HepG2 (cell line): Measurements from ENCODE around the gene RABL6.

ENCODE experiments used
- ARNTL ChIP-seq: sonication (generic); formaldehyde crosslinking; IDR thresholded peaks from 2 replicates; pipeline ENCODE4 v1.4.0; 2020; ENCODE audit warnings: mild to moderate bottlenecking, missing genetic modification reagents
- EP300 ChIP-seq, 3 experiments: sonication (generic) in 1 of 3; formaldehyde crosslinking in 1 of 3; IDR thresholded peaks; 2 replicates each; pipeline versions ENCODE4 v1.5.1 to v1.6.1; 2011 to 2020; ENCODE audit warnings: low read depth in 2 of 3, low read length in 2 of 3, borderline replicate concordance in 1 of 3, improper control_type of control experiment in 1 of 3, mild to moderate bottlenecking in 1 of 3, missing genetic modification reagents in 1 of 3, moderate library complexity in 1 of 3
- EZH2 ChIP-seq: conservative IDR thresholded peaks from 2 replicates; pipeline ENCODE4 v1.6.1; 2012; ENCODE audit warnings: mild to moderate bottlenecking, low read depth, low read length, moderate library complexity
- MAZ ChIP-seq, 2 experiments: sonication (generic) in 1 of 2; formaldehyde crosslinking in 1 of 2; IDR thresholded peaks; 2 replicates each; pipeline versions ENCODE4 v1.5.0 to v1.6.1; 2012 to 2020; ENCODE audit warnings: low read depth in 2 of 2, mild to moderate bottlenecking in 2 of 2, borderline replicate concordance in 1 of 2, improper control_type of control experiment in 1 of 2, low read length in 1 of 2, missing genetic modification reagents in 1 of 2, moderate library complexity in 1 of 2
- PLRG1 ChIP-seq: fragments of 450-650 bp; conservative IDR thresholded peaks from 2 replicates; pipeline ENCODE4 v1.6.1; 2016
- POLR2A ChIP-seq, 2 experiments: IDR thresholded peaks; 2 replicates each; pipeline ENCODE4 v1.6.1; 2011; ENCODE audit warnings: low read depth in 2 of 2, low read length in 2 of 2, mild to moderate bottlenecking in 1 of 2, moderate library complexity in 1 of 2; ENCODE audit not compliant: insufficient read depth in 1 of 2
- SRSF4 ChIP-seq: fragments of 200-400 bp; formaldehyde crosslinking; IDR thresholded peaks from one replicate; pipeline ENCODE4 v1.6.1; 2018; ENCODE audit warnings: mild to moderate bottlenecking, low read depth, low read length, moderate library complexity; ENCODE audit not compliant: poor library complexity, severe bottlenecking
- TCF7L2 ChIP-seq: IDR thresholded peaks from 2 replicates; pipeline ENCODE4 v1.6.1; 2011; ENCODE audit warnings: mild to moderate bottlenecking, low read depth, low read length, moderate library complexity
- XRCC5 ChIP-seq: fragments of 200-400 bp; formaldehyde crosslinking; optimal IDR thresholded peaks from 2 replicates; pipeline ENCODE3; 2017; ENCODE audit warnings: mild to moderate bottlenecking, low read length
- ZNF549 ChIP-seq: sonication (generic); formaldehyde crosslinking; IDR thresholded peaks from 2 replicates; pipeline ENCODE4 v1.5.0; 2020; ENCODE audit warnings: missing genetic modification reagents

- TF ChIP-seq ARNTL (CRISPR knock-in tag): no peak
- no peak for TF ChIP-seq POLR2A (IDR thresholded peaks at IDR 0.05; ENCODE audit: insufficient read depth in 1 of 2, low read depth in 2 of 2, low read length in 2 of 2)
- TF ChIP-seq TCF7L2: no peak
- no peak for TF ChIP-seq ZNF549 (CRISPR knock-in tag)
- no peak for TF ChIP-seq PLRG1
- no peak for TF ChIP-seq MAZ (IDR thresholded peaks at IDR 0.05; ENCODE audit: borderline replicate concordance, low read depth, low read length)
- no peak for TF ChIP-seq MAZ (CRISPR knock-in tag; IDR thresholded peaks at IDR 0.05; ENCODE audit: low read depth)
- TF ChIP-seq SRSF4: no peak
- no peak for TF ChIP-seq EZH2
- TF ChIP-seq XRCC5: no peak
- TF ChIP-seq EP300 (IDR thresholded peaks at IDR 0.05; ENCODE audit: low read depth in 2 of 2, low read length in 2 of 2): no peak
- TF ChIP-seq EP300 (CRISPR knock-in tag; IDR thresholded peaks at IDR 0.05; ENCODE audit: borderline replicate concordance): no peak
Measured at GRCh38 chr9:136829412-136829811, 21.7 kb downstream of the RABL6 start.
